ENCODE data around the gene MYH6.

The MYH6 gene

DNA sequence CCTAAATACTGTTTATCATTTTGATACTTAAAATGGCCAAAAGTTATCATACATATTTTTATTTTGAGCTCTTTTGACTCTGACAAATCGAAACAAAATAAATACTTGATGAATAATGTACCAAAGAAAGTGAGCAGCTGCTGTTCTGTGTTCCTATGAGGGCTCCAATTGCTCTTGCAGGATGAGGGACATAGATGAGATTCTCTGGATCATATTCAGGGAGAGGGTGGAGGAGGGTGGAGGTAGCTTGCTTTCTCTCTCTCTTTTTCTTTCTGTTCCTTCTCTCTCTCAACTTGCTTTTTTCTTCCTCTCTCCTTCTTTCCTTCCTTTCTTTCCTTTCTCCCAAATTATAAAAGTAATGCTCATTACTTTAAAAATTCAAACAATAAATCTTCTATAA is 36.2 kb upstream of the MYH6 start:
- Histone ChIP-seq H3K4me1 (ENCODE audit: control insufficient read depth, insufficient read depth, low read length, poor library complexity, severe bottlenecking) (no peaks in the 10 kb centered on the region), H3K4me3 (ENCODE audit: insufficient read depth, low read depth, low read length, poor library complexity, severe bottlenecking) (no peak overlapping the region), H3K27ac (ENCODE audit: insufficient read depth, low read length, poor library complexity, severe bottlenecking) (no peak overlapping the region), H3K9me3 (ENCODE audit: control insufficient read depth, low read length) (no peaks in the 10 kb centered on the region), H3K27me3 (replicated peaks; ENCODE audit: control insufficient read depth, insufficient read depth, low read length, poor library complexity, severe bottlenecking) (no peaks in the 10 kb centered on the region), H3K36me3 (ENCODE audit: control insufficient read depth, insufficient read depth, low read length) (no peaks in the 10 kb centered on the region)
- no peak for DNase-seq

DNA sequence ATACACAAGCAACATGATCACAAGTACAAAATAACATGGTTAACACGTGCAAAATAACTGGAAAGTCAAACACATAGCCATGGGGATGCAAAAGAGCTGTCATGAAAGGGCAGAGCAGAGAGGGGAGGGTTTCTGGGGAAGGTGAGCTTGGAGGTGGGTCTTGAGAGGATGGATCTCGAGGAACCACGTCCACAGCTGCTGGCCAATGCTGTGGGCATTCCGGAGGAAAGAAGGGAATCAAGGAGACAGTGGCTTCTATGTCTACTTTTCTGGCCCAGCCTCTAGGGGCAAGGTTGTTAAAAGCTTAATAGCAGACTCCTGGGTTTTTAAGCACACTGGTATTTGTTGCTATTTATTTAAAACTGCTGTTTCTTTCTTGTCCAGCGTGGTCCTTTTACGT is 35.8 kb upstream of the MYH6 start:
- no peaks in the 10 kb centered on the region for H3K9me3 ChIP-seq (ENCODE audit: control insufficient read depth, low read length)
- H3K27me3 ChIP-seq (replicated peaks; ENCODE audit: control insufficient read depth, insufficient read depth, low read length, poor library complexity, severe bottlenecking): no peaks in the 10 kb centered on the region
- no peak overlapping the region for H3K27ac ChIP-seq (ENCODE audit: insufficient read depth, low read length, poor library complexity, severe bottlenecking)
- H3K4me1 ChIP-seq (ENCODE audit: control insufficient read depth, insufficient read depth, low read length, poor library complexity, severe bottlenecking): no peaks in the 10 kb centered on the region
- H3K4me3 ChIP-seq (ENCODE audit: insufficient read depth, low read depth, low read length, poor library complexity, severe bottlenecking): no peak overlapping the region
- H3K36me3 ChIP-seq (ENCODE audit: control insufficient read depth, insufficient read depth, low read length): no peaks in the 10 kb centered on the region
- DNase-seq: no peak

DNA sequence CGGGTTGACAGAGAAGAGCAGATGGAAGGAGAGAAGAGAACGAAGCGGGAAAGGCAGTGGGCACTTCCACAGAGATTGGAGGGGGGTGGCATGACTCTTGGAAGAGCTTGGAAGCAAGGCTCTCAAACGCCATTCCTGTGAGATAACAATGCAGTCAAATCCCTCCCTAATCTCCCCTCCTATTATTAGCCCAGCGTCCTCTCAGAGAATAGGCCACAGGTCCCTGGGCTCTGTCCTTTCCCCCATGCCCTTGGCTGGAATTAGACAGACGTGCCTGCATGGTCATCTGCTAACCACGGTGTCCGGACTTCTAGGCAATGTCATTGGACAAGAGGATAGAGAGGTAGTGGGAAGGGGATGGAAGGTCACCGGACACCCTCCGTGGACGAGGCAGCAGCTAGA is 35.3 kb upstream of the MYH6 start:
- no peak for DNase-seq
- Histone ChIP-seq H3K36me3 (ENCODE audit: control insufficient read depth, insufficient read depth, low read length) (no peaks in the 10 kb centered on the region), H3K4me3 (ENCODE audit: insufficient read depth, low read depth, low read length, poor library complexity, severe bottlenecking) (no peak overlapping the region), H3K9me3 (ENCODE audit: control insufficient read depth, low read length) (no peaks in the 10 kb centered on the region), H3K27me3 (replicated peaks; ENCODE audit: control insufficient read depth, insufficient read depth, low read length, poor library complexity, severe bottlenecking) (no peaks in the 10 kb centered on the region), H3K27ac (ENCODE audit: insufficient read depth, low read length, poor library complexity, severe bottlenecking) (no peak overlapping the region), H3K4me1 (ENCODE audit: control insufficient read depth, insufficient read depth, low read length, poor library complexity, severe bottlenecking) (no peaks in the 10 kb centered on the region)

DNA sequence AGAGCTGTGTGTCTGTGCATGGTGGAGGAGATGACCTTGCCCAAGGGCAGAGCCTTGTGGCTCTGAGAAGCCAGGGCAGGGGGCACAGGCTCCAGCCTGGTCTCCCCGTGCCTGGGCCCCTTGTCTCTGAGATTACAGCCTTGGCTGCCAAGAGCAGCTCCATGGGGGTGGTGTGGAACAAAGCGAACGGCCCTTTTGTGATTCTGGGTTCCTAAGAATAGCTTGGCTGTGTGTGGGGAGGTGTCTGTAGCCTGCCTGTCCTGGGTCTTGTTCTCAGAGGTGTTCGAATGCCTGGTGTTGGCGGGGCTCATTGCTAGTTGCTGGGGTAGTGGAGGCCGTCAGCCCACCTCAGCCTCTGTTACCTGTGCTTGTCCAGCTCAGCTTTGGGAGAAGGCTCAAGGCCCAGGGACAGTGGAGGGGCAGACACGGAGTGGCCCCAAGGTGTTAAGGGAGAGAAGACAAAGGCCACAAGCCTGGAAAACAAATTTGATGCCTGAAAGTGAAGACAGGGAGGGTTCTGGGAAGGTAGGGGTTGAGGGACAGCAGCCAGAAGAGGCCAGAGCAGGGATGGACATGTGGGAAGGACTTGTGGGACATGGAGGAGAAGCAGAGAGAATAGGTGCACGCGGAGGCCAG is 34.8 kb upstream of the MYH6 start:
- DNase-seq: no peak
- Histone ChIP-seq H3K27ac (ENCODE audit: insufficient read depth, low read length, poor library complexity, severe bottlenecking) (no peak overlapping the region), H3K4me1 (ENCODE audit: control insufficient read depth, insufficient read depth, low read length, poor library complexity, severe bottlenecking) (no peaks in the 10 kb centered on the region), H3K9me3 (ENCODE audit: control insufficient read depth, low read length) (no peaks in the 10 kb centered on the region), H3K4me3 (ENCODE audit: insufficient read depth, low read depth, low read length, poor library complexity, severe bottlenecking) (no peak overlapping the region), H3K36me3 (ENCODE audit: control insufficient read depth, insufficient read depth, low read length) (no peaks in the 10 kb centered on the region), H3K27me3 (replicated peaks; ENCODE audit: control insufficient read depth, insufficient read depth, low read length, poor library complexity, severe bottlenecking) (no peaks in the 10 kb centered on the region)

DNA sequence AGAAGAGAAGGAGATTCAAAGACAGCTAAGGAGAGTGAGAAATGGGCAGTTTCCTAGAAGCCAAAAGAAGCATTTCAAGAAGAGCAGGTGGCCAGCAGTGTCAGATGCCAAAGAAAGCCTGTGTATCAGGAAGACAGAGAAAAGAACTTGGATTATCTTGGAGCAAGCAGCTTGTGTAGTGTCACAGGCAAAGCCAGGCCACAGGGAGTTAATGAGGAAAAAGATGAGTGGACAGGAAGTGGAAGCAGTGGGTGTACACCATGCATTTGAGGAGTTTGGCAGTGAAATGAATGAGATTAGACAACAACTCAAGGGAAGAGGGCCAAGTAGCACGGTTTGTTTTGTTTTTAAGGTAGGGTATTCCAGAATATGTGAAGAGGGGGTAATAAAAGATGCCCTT is 33.0 kb upstream of the MYH6 start:
- no peak for DNase-seq
- Histone ChIP-seq H3K36me3 (ENCODE audit: control insufficient read depth, insufficient read depth, low read length) (no peaks in the 10 kb centered on the region), H3K27ac (ENCODE audit: insufficient read depth, low read length, poor library complexity, severe bottlenecking) (no peak overlapping the region), H3K4me1 (ENCODE audit: control insufficient read depth, insufficient read depth, low read length, poor library complexity, severe bottlenecking) (no peaks in the 10 kb centered on the region), H3K9me3 (ENCODE audit: control insufficient read depth, low read length) (no peaks in the 10 kb centered on the region), H3K4me3 (ENCODE audit: insufficient read depth, low read depth, low read length, poor library complexity, severe bottlenecking) (no peak overlapping the region), H3K27me3 (replicated peaks; ENCODE audit: control insufficient read depth, insufficient read depth, low read length, poor library complexity, severe bottlenecking) (no peaks in the 10 kb centered on the region)

DNA sequence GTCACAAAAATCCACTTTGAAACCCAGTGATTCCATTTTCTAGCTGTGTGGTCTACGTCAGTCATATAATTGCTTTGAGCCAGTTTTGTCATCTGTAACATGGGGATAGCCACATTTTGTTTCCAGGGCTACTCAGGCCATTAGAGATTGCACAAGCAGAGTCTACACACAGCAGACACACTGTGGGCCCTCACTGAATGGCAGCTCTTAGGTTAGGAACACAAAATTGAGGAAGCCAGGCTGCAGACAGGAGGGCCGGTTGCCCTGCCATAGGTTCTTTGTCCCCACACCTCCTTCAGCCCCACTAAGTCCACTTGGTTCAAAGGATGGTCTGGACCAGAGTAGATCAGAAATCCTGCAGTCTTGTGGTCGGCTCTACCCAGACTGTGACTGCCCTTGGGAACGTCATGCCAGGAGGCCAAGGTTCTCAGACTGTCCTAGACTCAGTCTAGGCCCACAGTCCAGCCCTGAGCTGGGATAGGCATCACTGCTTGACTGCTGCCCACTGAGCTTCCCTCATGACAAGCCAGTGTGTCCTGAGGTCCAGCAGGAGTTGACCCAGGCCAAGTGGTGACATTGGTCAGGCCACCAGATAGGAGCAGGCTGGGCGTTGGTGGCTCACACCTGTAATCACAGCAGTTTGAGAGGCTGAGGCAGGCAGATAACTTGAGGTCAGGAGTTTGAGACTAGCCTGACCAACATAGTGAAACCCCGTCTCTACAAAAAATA is 31.2 kb upstream of the MYH6 start:
- H3K4me1 ChIP-seq (ENCODE audit: control insufficient read depth, insufficient read depth, low read length, poor library complexity, severe bottlenecking): no peaks in the 10 kb centered on the region
- no peaks in the 10 kb centered on the region for H3K9me3 ChIP-seq (ENCODE audit: control insufficient read depth, low read length)
- no peaks in the 10 kb centered on the region for H3K36me3 ChIP-seq (ENCODE audit: control insufficient read depth, insufficient read depth, low read length)
- H3K27ac ChIP-seq (ENCODE audit: insufficient read depth, low read length, poor library complexity, severe bottlenecking): no peak overlapping the region
- DNase-seq: no peak
- no peak overlapping the region for H3K4me3 ChIP-seq (ENCODE audit: insufficient read depth, low read depth, low read length, poor library complexity, severe bottlenecking)
- no peaks in the 10 kb centered on the region for H3K27me3 ChIP-seq (replicated peaks; ENCODE audit: control insufficient read depth, insufficient read depth, low read length, poor library complexity, severe bottlenecking)

DNA sequence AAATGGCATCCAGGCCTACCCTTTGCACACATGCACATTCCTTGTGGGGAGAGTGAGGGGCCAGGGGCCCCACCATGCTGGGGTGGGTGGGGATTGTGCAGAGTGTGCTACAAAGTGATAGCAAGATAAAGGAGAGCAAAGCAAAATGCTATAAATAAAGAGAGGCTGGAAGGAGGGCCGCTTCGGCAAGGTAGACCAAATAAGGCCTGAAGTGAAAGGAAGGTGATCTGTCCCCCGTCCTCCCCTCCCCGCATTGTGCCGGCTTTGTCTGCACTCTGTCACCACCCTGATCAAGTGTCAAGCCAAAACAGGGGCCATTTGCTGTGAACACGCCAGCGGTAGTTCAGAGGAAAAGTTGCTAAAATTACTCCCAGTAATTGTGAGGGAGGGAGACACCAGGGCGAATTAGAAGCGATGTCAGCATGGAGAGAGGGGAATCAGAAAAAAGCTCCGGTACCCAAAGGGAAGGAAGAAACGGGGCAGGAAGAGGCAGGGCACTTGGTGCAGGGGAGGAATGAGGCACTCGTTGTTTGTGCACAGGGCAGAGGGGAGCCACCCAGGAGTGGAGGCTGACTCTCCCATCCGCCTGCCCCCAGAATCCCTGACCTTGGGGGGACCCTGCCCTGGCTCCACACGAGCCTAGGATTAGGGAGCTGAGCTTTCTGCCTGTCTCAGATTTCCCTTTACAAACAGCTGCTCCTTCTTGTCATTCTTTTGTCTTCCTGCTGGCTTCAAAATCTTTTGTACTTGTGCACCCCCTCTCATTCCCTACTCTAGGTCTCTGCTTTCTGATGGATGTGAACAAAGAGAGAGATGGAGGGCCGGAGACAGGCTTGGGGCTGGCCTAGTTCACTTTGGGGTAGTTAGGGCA is 30.3 kb upstream of the MYH6 start:
- Histone ChIP-seq H3K36me3 (ENCODE audit: control insufficient read depth, insufficient read depth, low read length) (no peaks in the 10 kb centered on the region), H3K9me3 (ENCODE audit: control insufficient read depth, low read length) (no peaks in the 10 kb centered on the region), H3K27ac (ENCODE audit: insufficient read depth, low read length, poor library complexity, severe bottlenecking) (no peak overlapping the region), H3K4me1 (ENCODE audit: control insufficient read depth, insufficient read depth, low read length, poor library complexity, severe bottlenecking) (no peaks in the 10 kb centered on the region), H3K27me3 (replicated peaks; ENCODE audit: control insufficient read depth, insufficient read depth, low read length, poor library complexity, severe bottlenecking) (no peaks in the 10 kb centered on the region), H3K4me3 (ENCODE audit: insufficient read depth, low read depth, low read length, poor library complexity, severe bottlenecking) (no peak overlapping the region)
- DNase-seq: no peak

DNA sequence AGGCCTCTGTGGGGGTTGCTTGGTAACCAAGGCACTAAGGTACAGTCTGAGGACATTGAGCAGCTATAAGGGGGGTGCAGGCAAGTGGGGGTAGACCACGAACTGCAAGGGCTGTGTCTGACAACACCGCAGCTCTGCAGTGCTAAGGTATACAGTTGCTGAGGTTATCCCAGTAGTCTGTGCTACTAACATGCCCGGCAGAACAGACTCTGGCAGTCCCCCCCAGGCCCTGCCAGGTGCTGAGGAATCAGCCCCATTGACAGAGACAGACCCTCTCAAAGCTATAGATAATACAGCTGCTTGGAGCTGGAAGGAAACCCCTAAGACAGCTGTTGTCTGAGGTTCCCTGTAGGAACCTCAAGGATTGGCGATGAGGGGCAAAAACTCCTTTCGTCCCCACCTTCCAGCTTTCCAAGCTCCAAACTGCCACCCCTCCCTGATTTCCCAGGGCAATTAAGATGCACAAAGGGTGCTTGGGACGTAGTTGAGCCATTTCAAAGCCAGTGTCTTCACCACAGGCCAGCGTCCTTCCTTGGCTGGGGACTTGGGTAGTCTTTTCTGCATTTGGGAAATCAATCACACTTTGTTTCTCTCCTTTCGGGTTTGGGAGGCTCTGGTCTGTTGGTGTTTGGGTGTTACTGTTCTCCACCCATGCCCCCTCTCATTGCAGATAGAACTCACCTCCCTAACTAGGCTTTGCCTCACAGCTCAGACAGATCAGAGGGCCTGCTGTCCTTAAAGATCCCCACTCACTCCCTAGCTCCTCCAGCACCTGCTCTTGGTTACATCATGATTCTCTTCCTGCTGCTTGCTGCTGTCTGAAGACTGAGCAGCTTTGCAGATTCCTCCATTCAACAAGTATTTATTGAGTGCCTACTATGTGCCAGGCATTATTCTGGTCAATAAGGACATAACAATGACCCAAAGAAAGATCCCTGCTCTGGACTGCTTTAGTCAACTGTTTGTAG is 29.3 kb upstream of the MYH6 start:
- H3K27ac ChIP-seq (ENCODE audit: insufficient read depth, low read length, poor library complexity, severe bottlenecking): no peak overlapping the region
- no peaks in the 10 kb centered on the region for H3K9me3 ChIP-seq (ENCODE audit: control insufficient read depth, low read length)
- no peaks in the 10 kb centered on the region for H3K36me3 ChIP-seq (ENCODE audit: control insufficient read depth, insufficient read depth, low read length)
- H3K4me3 ChIP-seq (ENCODE audit: insufficient read depth, low read depth, low read length, poor library complexity, severe bottlenecking): no peak overlapping the region
- no peaks in the 10 kb centered on the region for H3K27me3 ChIP-seq (replicated peaks; ENCODE audit: control insufficient read depth, insufficient read depth, low read length, poor library complexity, severe bottlenecking)
- DNase-seq: no peak
- H3K4me1 ChIP-seq (ENCODE audit: control insufficient read depth, insufficient read depth, low read length, poor library complexity, severe bottlenecking): no peaks in the 10 kb centered on the region

DNA sequence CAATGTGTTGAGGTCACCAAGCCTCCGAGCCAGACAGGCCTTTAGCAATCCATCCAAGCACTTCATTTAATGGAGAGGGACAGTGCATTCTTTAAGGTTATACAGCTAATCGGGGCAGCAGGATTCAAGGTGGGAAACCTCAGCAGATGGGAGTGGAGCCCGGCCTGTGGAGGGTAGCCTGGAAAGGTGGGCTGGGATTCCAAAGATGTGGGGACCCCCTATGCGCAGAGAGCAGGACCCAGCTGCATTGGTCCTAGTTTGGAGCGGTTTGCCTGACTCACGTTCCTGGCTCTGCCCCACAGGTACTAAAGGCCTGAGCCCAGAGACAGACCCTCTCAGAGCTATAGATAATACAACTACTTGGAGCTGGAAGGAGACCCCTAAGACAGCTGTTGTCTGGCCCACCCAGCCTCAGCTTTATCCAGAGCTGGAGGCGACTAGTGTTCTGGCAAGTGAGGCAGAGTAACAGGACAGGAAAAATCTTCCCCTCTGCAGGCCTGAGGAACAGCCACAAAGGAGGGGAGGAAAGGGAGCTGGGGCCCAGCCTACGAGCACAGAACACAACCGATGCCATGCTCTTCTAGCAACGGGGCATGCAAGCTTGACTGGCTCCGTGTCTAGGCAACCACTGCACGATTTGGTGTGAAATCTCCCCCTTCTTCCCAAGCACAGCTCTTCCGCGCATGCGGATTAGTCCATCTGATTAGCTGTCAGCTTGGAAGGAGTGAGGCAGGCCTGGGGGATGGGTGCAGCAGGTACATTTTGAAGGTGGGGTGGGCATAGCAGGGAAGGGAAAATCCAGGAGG is 28.5 kb upstream of the MYH6 start:
- no peaks in the 10 kb centered on the region for H3K4me1 ChIP-seq (ENCODE audit: control insufficient read depth, insufficient read depth, low read length, poor library complexity, severe bottlenecking)

More for the DNA sequence above, 28.5 kb upstream of the MYH6 start:
- Histone ChIP-seq H3K9me3 (ENCODE audit: control insufficient read depth, low read length) (no peaks in the 10 kb centered on the region), H3K27me3 (replicated peaks; ENCODE audit: control insufficient read depth, insufficient read depth, low read length, poor library complexity, severe bottlenecking) (no peaks in the 10 kb centered on the region), H3K27ac (ENCODE audit: insufficient read depth, low read length, poor library complexity, severe bottlenecking) (no peak overlapping the region), H3K36me3 (ENCODE audit: control insufficient read depth, insufficient read depth, low read length) (no peaks in the 10 kb centered on the region), H3K4me3 (ENCODE audit: insufficient read depth, low read depth, low read length, poor library complexity, severe bottlenecking) (no peak overlapping the region)
- no peak for DNase-seq
